Neural cell (in vitro differentiated cells): ENCODE measurements around the gene EXTL1. TPM values are rescaled to one million over a fixed set of nuclear protein-coding genes. Genes with fewer than 3 reads are reported as not detected.

Experiments
- H2AFZ ChIP-seq: fragments of 200-600, 300-800 bp; sonication (generic), shearing (Covaris generic); 2 replicates; pipeline ENCODE4 v1.6.0; 2014; ENCODE audit warnings: low read depth, mild to moderate bottlenecking, antibody characterized with exemption, low read length, moderate library complexity
- H3F3A ChIP-seq: fragments of 200-600 bp; shearing (Covaris generic); 2 replicates; pipeline ENCODE4 v1.6.1; 2016; ENCODE audit warnings: mild to moderate bottlenecking, moderate library complexity, mixed read lengths, antibody characterized with exemption, low read length; ENCODE audit not compliant: insufficient read depth, poor library complexity, severe bottlenecking
- H3K27ac ChIP-seq: fragments of 200-600, 300-800 bp; sonication (generic), shearing (Covaris generic); 2 replicates; pipeline ENCODE4 v1.5.1; 2014; ENCODE audit warnings: mild to moderate bottlenecking, low read length, moderate library complexity
- H3K27me3 ChIP-seq: fragments of 300-800, 200-600 bp; sonication (generic), shearing (Covaris generic); 2 replicates; pipeline ENCODE4 v1.6.0; 2014; ENCODE audit warnings: mild to moderate bottlenecking, low read depth, low read length, moderate library complexity; ENCODE audit not compliant: insufficient read depth
- H3K36me3 ChIP-seq: fragments of 300-800, 200-600 bp; sonication (generic), shearing (Covaris generic); 2 replicates; pipeline ENCODE4 v1.5.1; 2014; ENCODE audit warnings: mild to moderate bottlenecking, antibody characterized with exemption, low read length, moderate library complexity; ENCODE audit not compliant: insufficient read depth
- H3K4me2 ChIP-seq: fragments of 300-800, 200-600 bp; sonication (generic), shearing (Covaris generic); 2 replicates; pipeline ENCODE4 v1.6.0; 2014; ENCODE audit warnings: mild to moderate bottlenecking, low read length
- H3K4me3 ChIP-seq: fragments of 300-800, 200-600 bp; sonication (generic), shearing (Covaris generic); 2 replicates; pipeline ENCODE4 v1.5.1; 2014; ENCODE audit warnings: mild to moderate bottlenecking, low read length, moderate library complexity
- H3K79me2 ChIP-seq: fragments of 200-600 bp; shearing (Covaris generic); replicated peaks from 2 replicates; pipeline ENCODE4 v1.6.0; 2014; ENCODE audit warnings: mild to moderate bottlenecking, low read length, moderate library complexity; ENCODE audit not compliant: insufficient read depth
- H3K9ac ChIP-seq: fragments of 300-800, 200-600 bp; sonication (generic), shearing (Covaris generic); 2 replicates; pipeline ENCODE4 v1.6.1; 2016; ENCODE audit warnings: mild to moderate bottlenecking, low read length, mixed read lengths
- H3K9me2 ChIP-seq: fragments of 200-600 bp; shearing (Covaris generic); 2 replicates; pipeline ENCODE4 v1.6.1; 2016; ENCODE audit warnings: mild to moderate bottlenecking, low read length, mixed read lengths; ENCODE audit not compliant: insufficient read depth
- H3K9me3 ChIP-seq: fragments of 200-600, 300-800 bp; sonication (generic), shearing (Covaris generic); 2 replicates; pipeline ENCODE4 v1.6.1; 2016; ENCODE audit warnings: mild to moderate bottlenecking, mixed run types, low read length, moderate library complexity, mixed read lengths
- H4K20me1 ChIP-seq: fragments of 200-600 bp; shearing (Covaris generic); 2 replicates; pipeline ENCODE4 v1.6.1; 2016; ENCODE audit warnings: mild to moderate bottlenecking, mixed run types; ENCODE audit not compliant: insufficient read depth
- CTCF ChIP-seq: fragments of 450-650 bp; IDR thresholded peaks from 2 replicates; pipeline ENCODE4 v1.5.1; 2014; ENCODE audit warnings: antibody characterized with exemption, mild to moderate bottlenecking, moderate library complexity; ENCODE audit not compliant: poor library complexity, severe bottlenecking
- EP300 ChIP-seq: fragments of 450-650 bp; conservative IDR thresholded peaks from 2 replicates; pipeline ENCODE4 v1.6.1; 2014; ENCODE audit warnings: antibody characterized with exemption, mild to moderate bottlenecking, moderate library complexity; ENCODE audit not compliant: poor library complexity, severe bottlenecking
- EZH2 ChIP-seq: fragments of 200-600, 300-800 bp; shearing (Covaris generic), sonication (generic); IDR thresholded peaks from 2 replicates; pipeline ENCODE4 v1.6.1; 2014; ENCODE audit warnings: antibody characterized with exemption, low read length, borderline replicate concordance, mild to moderate bottlenecking; ENCODE audit not compliant: insufficient read depth, poor library complexity, severe bottlenecking
- MXI1 ChIP-seq: fragments of 450-650 bp; conservative IDR thresholded peaks from 2 replicates; pipeline ENCODE4 v1.6.1; 2014; ENCODE audit warnings: antibody characterized with exemption, mild to moderate bottlenecking; ENCODE audit not compliant: poor library complexity, severe bottlenecking
- POLR2AphosphoS5 ChIP-seq: IDR thresholded peaks from 2 replicates; pipeline ENCODE4 v1.6.1; 2012
- RAD21 ChIP-seq: fragments of 450-650 bp; conservative IDR thresholded peaks from 2 replicates; pipeline ENCODE4 v1.6.1; 2014; ENCODE audit warnings: antibody characterized with exemption, mild to moderate bottlenecking, moderate library complexity
- SMC3 ChIP-seq: fragments of 450-650 bp; conservative IDR thresholded peaks from 2 replicates; pipeline ENCODE4 v1.6.1; 2014; ENCODE audit warnings: antibody characterized with exemption, mild to moderate bottlenecking, moderate library complexity; ENCODE audit not compliant: poor library complexity
- TAF1 ChIP-seq: IDR thresholded peaks from 2 replicates; pipeline ENCODE4 v1.6.1; 2012; ENCODE audit warnings: low read depth
- polyA plus RNA-seq: library from polyadenylated mRNA; depleted of rRNA; stranded (reverse); fragments of >200 nt; gene quantifications from 2 replicates; pipeline ENCODE4 v1.2.3, GENCODE V29; 2014
- TF ChIP-seq, protein P1 (sequence below): IDR thresholded peaks from 2 replicates; pipeline ENCODE4 v1.6.1; 2012; ENCODE audit warnings: borderline replicate concordance

Gene EXTL1
- polyA plus RNA-seq, 1 donor from 2014 or later = 2.7 TPM

GRCh38 chr1:25987951-25988350 lies 33.6 kb upstream of the EXTL1 start:
- Histone ChIP-seq H4K20me1 (no peaks in the 10 kb centered on the region), H3K4me3 (no peak overlapping the region), H3K9ac (no peak overlapping the region), H2AFZ (no peak overlapping the region), H3K27me3 (no peaks in the 10 kb centered on the region), H3K4me2 (no peak overlapping the region), H3K79me2 (no peaks in the 10 kb centered on the region), H3F3A (no peaks in the 10 kb centered on the region), H3K36me3 (no peaks in the 10 kb centered on the region), H3K27ac (no peak overlapping the region), H3K9me2 (no peaks in the 10 kb centered on the region), H3K9me3 (no peaks in the 10 kb centered on the region)
- TF ChIP-seq EP300 (no peak), TAF1 (no peak), POLR2AphosphoS5 (no peak), MXI1 (no peak), RAD21 (no peak), SMC3 (no peak), CTCF (no peak), EZH2 (no peak)
- TF ChIP-seq, protein P1, sequence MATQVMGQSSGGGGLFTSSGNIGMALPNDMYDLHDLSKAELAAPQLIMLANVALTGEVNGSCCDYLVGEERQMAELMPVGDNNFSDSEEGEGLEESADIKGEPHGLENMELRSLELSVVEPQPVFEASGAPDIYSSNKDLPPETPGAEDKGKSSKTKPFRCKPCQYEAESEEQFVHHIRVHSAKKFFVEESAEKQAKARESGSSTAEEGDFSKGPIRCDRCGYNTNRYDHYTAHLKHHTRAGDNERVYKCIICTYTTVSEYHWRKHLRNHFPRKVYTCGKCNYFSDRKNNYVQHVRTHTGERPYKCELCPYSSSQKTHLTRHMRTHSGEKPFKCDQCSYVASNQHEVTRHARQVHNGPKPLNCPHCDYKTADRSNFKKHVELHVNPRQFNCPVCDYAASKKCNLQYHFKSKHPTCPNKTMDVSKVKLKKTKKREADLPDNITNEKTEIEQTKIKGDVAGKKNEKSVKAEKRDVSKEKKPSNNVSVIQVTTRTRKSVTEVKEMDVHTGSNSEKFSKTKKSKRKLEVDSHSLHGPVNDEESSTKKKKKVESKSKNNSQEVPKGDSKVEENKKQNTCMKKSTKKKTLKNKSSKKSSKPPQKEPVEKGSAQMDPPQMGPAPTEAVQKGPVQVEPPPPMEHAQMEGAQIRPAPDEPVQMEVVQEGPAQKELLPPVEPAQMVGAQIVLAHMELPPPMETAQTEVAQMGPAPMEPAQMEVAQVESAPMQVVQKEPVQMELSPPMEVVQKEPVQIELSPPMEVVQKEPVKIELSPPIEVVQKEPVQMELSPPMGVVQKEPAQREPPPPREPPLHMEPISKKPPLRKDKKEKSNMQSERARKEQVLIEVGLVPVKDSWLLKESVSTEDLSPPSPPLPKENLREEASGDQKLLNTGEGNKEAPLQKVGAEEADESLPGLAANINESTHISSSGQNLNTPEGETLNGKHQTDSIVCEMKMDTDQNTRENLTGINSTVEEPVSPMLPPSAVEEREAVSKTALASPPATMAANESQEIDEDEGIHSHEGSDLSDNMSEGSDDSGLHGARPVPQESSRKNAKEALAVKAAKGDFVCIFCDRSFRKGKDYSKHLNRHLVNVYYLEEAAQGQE = no peak

- Histone ChIP-seq H3K9ac (no peak overlapping the region), H3K9me3 (no peaks in the 10 kb centered on the region), H3K4me2 (no peak overlapping the region), H3K9me2 (no peaks in the 10 kb centered on the region), H4K20me1 (no peaks in the 10 kb centered on the region), H3K4me3 (no peak overlapping the region), H3K27me3 (no peaks in the 10 kb centered on the region), H3K27ac (no peak overlapping the region), H2AFZ (no peak overlapping the region), H3F3A (no peaks in the 10 kb centered on the region), H3K79me2 (no peaks in the 10 kb centered on the region), H3K36me3 (no peaks in the 10 kb centered on the region)
- TF ChIP-seq TAF1 (no peak), MXI1 (no peak), SMC3 (no peak), RAD21 (no peak), CTCF (no peak), EZH2 (no peak), POLR2AphosphoS5 (no peak), EP300 (no peak)
- TF ChIP-seq, protein P1 = no peak
These were observed 31.9 kb upstream of the EXTL1 start for GRCh38 chr1:25989440-25990234.
